Neutrophil (primary cell): Measurements from ENCODE around the gene ANO1.
A peak's percentile ranks its signal among the peaks of the same experiment; 100 is the strongest.

ENCODE experiments used
- H3K27ac ChIP-seq: fragments of 200-600 bp; sonication (generic); 2 replicates; pipeline ENCODE4 v1.5.1; 2016; ENCODE audit warnings: mild to moderate bottlenecking, moderate library complexity
- H3K27me3 ChIP-seq: fragments of 200-600 bp; sonication (generic); 2 replicates; pipeline ENCODE4 v1.6.0; 2016; ENCODE audit warnings: mild to moderate bottlenecking
- H3K36me3 ChIP-seq: fragments of 200-600 bp; sonication (generic); 2 replicates; pipeline ENCODE4 v1.5.1; 2017
- H3K4me1 ChIP-seq, 2 experiments: fragments of 200-600 bp in 1 of 2; sonication (generic) in 1 of 2; 1 replicate in 1 of 2; 2 replicates in 1 of 2; pipeline versions ENCODE4 v1.5.1 to v1.6.1; 2013 to 2016; ENCODE audit warnings: low read depth in 1 of 2, low read length in 1 of 2, mild to moderate bottlenecking in 1 of 2, moderate library complexity in 1 of 2; ENCODE audit not compliant: control insufficient read depth in 1 of 2, insufficient read depth in 1 of 2
- H3K4me3 ChIP-seq, 2 experiments: fragments of 200-600 bp in 1 of 2; sonication (generic) in 1 of 2; 1 replicate in 1 of 2; 2 replicates in 1 of 2; pipeline ENCODE4 v1.5.1; 2013 to 2016; ENCODE audit warnings: low read depth in 1 of 2, low read length in 1 of 2, mild to moderate bottlenecking in 1 of 2, moderate library complexity in 1 of 2
- H3K9me3 ChIP-seq: fragments of 200-600 bp; sonication (generic); 2 replicates; pipeline ENCODE4 v1.5.1; 2016
- TF ChIP-seq, protein P1 (sequence below): fragments of 200-600 bp; sonication (generic); IDR thresholded peaks from 2 replicates; pipeline ENCODE4 v1.5.1; 2016; ENCODE audit warnings: antibody characterized with exemption

Gene ANO1

DNA sequence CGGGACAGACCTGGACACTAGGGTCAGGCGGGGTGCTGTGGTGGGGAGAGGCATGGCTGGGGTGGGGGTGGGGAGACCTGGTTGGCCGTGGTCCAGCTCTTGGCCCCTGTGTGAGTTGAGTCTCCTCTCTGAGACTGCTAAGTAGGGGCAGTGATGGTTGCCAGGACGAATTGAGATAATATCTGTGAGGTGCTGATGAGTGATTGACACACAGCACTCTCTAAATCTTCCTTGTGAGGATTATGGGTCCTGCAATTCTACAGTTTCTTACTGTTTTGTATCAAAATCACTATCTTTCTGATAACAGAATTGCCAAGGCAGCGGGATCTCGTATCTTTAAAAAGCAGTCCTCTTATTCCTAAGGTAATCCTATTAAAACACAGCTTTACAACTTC is 128.9 kb downstream of the ANO1 start:
- Histone ChIP-seq H3K4me3 (no peak overlapping the region), H3K36me3 (peaks cover 58% of the 10 kb centered on the region), H3K4me1 (peaks cover 44 to 46% of the 10 kb centered on the region in 2 experiments), H3K9me3 (no peaks in the 10 kb centered on the region), H3K27ac (peak overlapping the region; percentile 36), H3K27me3 (no peaks in the 10 kb centered on the region)
- TF ChIP-seq, protein P1, sequence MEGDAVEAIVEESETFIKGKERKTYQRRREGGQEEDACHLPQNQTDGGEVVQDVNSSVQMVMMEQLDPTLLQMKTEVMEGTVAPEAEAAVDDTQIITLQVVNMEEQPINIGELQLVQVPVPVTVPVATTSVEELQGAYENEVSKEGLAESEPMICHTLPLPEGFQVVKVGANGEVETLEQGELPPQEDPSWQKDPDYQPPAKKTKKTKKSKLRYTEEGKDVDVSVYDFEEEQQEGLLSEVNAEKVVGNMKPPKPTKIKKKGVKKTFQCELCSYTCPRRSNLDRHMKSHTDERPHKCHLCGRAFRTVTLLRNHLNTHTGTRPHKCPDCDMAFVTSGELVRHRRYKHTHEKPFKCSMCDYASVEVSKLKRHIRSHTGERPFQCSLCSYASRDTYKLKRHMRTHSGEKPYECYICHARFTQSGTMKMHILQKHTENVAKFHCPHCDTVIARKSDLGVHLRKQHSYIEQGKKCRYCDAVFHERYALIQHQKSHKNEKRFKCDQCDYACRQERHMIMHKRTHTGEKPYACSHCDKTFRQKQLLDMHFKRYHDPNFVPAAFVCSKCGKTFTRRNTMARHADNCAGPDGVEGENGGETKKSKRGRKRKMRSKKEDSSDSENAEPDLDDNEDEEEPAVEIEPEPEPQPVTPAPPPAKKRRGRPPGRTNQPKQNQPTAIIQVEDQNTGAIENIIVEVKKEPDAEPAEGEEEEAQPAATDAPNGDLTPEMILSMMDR = no peak

DNA sequence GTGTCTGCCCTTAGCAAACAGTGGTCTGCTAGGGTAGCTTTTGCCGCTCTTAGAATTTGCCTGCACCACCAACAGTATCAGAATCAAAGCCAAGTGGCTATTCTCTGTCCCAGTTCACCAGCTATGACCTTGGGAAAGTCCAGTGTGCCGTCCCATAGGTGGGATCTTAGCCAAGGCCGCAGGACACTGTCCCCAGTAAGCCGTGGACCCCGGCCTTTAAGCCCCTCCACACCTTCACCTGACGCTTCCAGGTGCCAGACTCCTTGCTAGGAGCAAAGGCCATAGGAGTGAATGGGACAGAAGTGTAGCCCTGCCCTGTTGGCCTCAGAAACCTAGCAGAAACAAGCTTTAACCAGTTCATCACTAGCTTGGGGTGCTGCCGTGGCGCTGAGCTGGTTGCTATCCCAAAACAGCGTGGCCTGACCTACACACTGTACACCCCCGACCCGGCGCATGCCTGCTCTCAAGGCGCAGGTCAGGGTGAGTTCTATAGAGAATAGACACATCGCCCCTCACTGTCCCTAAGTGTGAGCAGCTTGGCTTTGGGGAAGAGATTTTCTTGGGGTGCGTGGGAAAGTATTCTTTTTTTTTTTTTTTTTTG is 129.5 kb downstream of the ANO1 start:
- peak overlapping the region; percentile 36 for H3K27ac ChIP-seq
- TF ChIP-seq, protein P1 = no peak
- H3K4me3 ChIP-seq = no peak overlapping the region
- H3K4me1 ChIP-seq = peaks cover 37 to 44% of the 10 kb centered on the region in 2 experiments
- no peaks in the 10 kb centered on the region for H3K27me3 ChIP-seq
- H3K36me3 ChIP-seq = peaks cover 58% of the 10 kb centered on the region
- H3K9me3 ChIP-seq = no peaks in the 10 kb centered on the region

DNA sequence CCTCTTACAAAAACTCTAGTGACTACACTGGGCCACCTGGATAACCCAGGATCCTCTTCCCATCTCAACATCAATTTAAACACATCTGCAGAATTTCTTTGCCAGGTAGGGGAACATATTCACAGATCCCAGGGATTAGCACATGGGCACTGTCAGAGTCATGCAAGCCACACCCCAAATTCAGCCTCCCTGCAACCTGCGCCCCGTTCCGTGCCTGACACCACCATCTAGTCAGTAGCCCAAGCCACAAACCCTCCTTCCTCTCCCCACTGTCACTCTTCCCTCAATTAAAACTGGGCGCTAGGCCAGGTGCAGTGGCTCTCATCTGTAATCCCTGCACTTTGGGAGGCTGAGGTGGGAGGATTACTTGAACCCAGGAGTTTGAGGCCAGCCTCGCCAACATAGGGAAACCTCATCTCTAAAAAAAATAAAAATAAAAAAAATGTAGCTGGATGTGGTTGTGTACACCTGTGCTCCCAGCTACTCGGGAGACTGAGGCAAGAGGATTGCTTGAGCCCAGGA is 131.3 kb downstream of the ANO1 start:
- no peaks in the 10 kb centered on the region for H3K9me3 ChIP-seq
- peaks cover 28 to 31% of the 10 kb centered on the region in 2 experiments for H3K4me1 ChIP-seq
- H3K4me3 ChIP-seq = no peak overlapping the region
- H3K36me3 ChIP-seq = peaks cover 58% of the 10 kb centered on the region
- H3K27me3 ChIP-seq = no peaks in the 10 kb centered on the region
- peak overlapping the region; percentile 50 for H3K27ac ChIP-seq
- TF ChIP-seq, protein P1 = no peak

DNA sequence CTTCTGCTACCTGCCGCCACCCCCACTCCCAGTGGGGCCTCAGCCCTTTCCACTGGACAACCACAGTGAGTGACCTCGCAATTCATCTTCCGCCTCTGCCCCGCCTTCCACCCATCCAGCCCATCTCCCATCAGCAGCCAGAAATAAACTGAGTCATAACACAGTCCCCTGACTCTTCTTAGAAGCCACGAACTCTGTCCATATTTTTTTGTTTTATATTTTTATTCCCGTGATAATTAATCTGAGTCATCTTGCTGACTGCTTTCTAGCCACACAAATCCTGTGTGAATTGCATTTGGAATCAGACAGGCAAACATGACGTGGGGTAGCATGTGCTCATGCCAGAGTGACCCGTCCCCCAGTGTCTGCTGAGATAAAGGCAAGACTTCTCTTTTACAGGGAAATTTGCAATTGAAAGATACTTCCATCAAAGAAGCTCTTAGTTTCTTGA is 132.0 kb downstream of the ANO1 start:
- H3K9me3 ChIP-seq = no peaks in the 10 kb centered on the region
- H3K4me3 ChIP-seq = no peak overlapping the region
- H3K36me3 ChIP-seq = peaks cover 53% of the 10 kb centered on the region
- TF ChIP-seq, protein P1 = no peak
- peaks cover 22 to 25% of the 10 kb centered on the region in 2 experiments for H3K4me1 ChIP-seq
- H3K27me3 ChIP-seq = no peaks in the 10 kb centered on the region
- H3K27ac ChIP-seq = peak overlapping the region; percentile 50

DNA sequence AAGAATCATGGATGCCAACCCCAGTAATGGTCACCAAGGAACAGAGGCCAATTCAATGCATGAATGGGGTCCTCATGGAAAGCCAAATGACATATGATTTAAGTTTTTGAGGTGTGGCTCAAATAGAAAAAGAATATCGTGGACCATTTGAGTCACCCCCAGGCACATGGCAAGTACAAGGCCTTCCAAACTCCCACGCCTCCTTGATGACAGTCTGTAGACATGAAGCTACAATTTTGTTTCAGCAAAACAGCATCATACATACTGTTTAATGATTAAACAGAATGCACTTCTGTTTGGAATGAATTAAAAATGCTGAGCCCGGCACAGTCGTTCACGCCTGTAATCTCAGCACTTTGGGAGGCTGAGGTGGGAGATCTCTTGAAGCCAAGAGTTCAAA is 132.4 kb downstream of the ANO1 start:
- Histone ChIP-seq H3K27ac (peak overlapping the region; percentile 50), H3K9me3 (no peaks in the 10 kb centered on the region), H3K4me3 (no peak overlapping the region), H3K36me3 (peaks cover 50% of the 10 kb centered on the region), H3K4me1 (peaks cover 17 to 20% of the 10 kb centered on the region in 2 experiments), H3K27me3 (no peaks in the 10 kb centered on the region)
- TF ChIP-seq, protein P1 = no peak
